WI38 (cell line): ENCODE measurements around the gene RIGI.

ENCODE experiments used
- H3K4me3 ChIP-seq: 2 replicates; pipeline ENCODE4 v1.5.1; 2011; ENCODE audit warnings: low read depth, mild to moderate bottlenecking, control low read depth, low read length
- TF ChIP-seq, protein P1 (sequence below): IDR thresholded peaks from 2 replicates; pipeline ENCODE4 v1.5.1; 2012; ENCODE audit warnings: low read depth, mild to moderate bottlenecking, control low read depth, low read length

Gene RIGI

DNA sequence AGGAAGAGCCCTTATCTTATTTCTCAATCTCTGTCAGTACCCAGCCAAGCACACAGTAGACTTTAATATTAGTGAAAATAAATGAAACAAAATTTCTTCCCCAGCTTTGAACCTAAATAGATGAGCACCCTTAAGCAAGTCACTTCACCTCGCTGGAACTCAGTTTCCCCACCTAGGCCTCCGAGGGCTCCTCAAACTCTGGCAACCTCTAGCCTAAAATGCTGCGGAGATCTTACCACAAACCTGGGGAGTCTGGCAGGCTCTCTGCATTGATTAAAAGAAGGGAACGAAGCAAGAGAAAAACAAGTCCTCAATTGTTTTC, 326 bp downstream of the RIGI start:
- TF ChIP-seq, protein P1, sequence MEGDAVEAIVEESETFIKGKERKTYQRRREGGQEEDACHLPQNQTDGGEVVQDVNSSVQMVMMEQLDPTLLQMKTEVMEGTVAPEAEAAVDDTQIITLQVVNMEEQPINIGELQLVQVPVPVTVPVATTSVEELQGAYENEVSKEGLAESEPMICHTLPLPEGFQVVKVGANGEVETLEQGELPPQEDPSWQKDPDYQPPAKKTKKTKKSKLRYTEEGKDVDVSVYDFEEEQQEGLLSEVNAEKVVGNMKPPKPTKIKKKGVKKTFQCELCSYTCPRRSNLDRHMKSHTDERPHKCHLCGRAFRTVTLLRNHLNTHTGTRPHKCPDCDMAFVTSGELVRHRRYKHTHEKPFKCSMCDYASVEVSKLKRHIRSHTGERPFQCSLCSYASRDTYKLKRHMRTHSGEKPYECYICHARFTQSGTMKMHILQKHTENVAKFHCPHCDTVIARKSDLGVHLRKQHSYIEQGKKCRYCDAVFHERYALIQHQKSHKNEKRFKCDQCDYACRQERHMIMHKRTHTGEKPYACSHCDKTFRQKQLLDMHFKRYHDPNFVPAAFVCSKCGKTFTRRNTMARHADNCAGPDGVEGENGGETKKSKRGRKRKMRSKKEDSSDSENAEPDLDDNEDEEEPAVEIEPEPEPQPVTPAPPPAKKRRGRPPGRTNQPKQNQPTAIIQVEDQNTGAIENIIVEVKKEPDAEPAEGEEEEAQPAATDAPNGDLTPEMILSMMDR = no peak
- peak overlapping the region; percentile 90 for H3K4me3 ChIP-seq

- TF ChIP-seq, protein P1 = no peak
- H3K4me3 ChIP-seq = peak overlapping the region; percentile 90
These were observed 896 bp downstream of the RIGI start for GRCh38 chr9:32524892-32525708.

DNA sequence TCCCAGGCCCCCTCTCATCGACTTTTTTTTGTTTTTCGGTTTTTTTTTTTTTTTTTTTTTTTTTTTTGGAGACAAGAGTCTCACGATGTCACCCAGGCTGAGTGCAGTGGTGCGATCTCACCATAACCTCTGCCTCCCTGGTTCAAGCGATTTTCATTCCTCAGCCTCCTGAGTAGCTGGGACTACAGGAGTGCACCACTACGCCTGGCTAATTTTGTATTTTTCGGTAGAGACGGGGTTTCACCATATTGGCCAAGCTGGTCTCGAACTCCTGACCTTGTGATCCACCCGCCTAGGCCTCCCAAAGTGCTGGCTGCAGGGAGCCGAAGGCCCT, 1.5 kb downstream of the RIGI start:
- H3K4me3 ChIP-seq = peak overlapping the region; percentile 90

DNA sequence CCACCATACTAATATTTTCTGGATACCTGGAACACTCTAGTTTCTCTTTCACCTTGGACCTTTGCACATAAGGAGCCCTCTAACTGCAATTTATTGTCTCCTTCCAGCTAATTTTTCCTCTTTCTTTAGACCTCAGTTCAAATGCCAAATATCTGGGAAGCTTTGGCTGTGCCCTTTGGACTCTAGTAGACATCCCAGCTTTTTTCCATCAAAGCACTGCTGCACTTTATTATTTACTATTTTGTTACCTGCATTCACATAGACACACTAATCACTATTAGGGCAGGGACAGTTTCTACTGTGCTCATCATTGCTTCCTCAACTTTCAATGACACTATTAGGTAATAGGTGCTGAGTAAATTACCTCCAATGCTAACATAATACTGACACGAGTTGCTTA, 2.1 kb downstream of the RIGI start:
- TF ChIP-seq, protein P1 = no peak
- no peak overlapping the region for H3K4me3 ChIP-seq

DNA sequence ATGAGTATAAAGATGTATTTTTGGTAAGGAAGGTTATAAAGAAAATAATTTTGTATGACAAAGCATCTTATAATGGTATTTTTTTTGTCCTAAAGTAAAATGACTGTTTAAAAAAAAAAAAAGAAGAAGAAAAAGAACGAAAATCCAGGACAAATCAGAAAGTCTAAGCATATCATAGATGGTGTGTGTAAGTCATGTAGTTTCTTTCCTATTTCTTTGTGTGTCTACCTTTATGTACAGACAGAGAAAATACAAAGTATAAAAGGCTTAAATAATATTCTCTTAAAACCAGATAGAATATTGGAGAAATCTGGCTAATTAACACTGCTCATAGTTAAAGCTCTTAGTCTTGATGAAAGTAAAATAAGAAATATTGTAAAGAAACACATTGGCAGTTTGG, 7.7 kb downstream of the RIGI start:
- no peak overlapping the region for H3K4me3 ChIP-seq
- TF ChIP-seq, protein P1 = no peak

GRCh38 chr9:32516241-32516640, 9.8 kb downstream of the RIGI start:
- TF ChIP-seq, protein P1 = no peak
- H3K4me3 ChIP-seq = no peak overlapping the region

GRCh38 chr9:32508728-32509127, 17.3 kb downstream of the RIGI start:
- no peak overlapping the region for H3K4me3 ChIP-seq
- TF ChIP-seq, protein P1 = no peak

DNA sequence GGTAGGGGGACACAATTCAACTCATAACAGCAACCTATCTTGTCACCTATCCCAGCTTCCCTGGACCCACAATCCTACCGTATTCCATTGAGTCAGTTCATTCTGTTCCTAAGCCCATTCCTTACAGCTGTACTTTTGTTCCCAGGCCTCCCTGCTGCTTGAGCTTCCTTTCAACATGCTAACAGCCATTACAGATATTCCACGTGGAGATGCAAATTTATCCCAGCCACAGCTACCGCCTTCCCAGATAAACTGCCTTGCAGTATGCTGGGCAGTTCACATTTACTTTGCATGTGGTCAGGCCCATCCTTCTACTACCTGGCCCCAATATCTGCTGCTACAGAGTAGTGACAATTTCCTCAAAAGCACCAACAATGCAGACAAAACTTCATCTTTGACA, 23.0 kb downstream of the RIGI start:
- H3K4me3 ChIP-seq = no peak overlapping the region
- TF ChIP-seq, protein P1 = no peak
